Endothelial cell of umbilical vein (primary cell): Measurements from ENCODE around the gene MALAT1. TPM values are rescaled to one million over a fixed set of nuclear protein-coding genes. Genes with fewer than 3 reads are reported as not detected.

Experiments used
- BruUV-seq: library from RNA; stranded (reverse); fragments of 400-500 nt; replicated peaks from 2 replicates; lab custom pipeline; 2021; lab: Mats Ljungman, UMichigan
- CTCF ChIA-PET: fragments of 300-600, 350-600 bp; sonication (Branson Sonifier 250); formaldehyde crosslinking; loops from one replicate; lab custom pipeline; 2021; ENCODE audit warnings: antibody characterized with exemption, inconsistent platforms; lab: Charles Lee
- POLR2A ChIA-PET: fragments of 300-600, 350-600 bp; sonication (Branson Sonifier 250); formaldehyde crosslinking; loops from one replicate; lab custom pipeline; 2021; ENCODE audit warnings: antibody characterized with exemption, inconsistent platforms; lab: Charles Lee
- DNase-seq: peaks from one replicate; pipeline ENCODE4 v3.0.0-alpha.2; 2011; ENCODE audit warnings: low read depth, low spot score
- FAIRE-seq: peaks from 2 replicates; lab custom pipeline; 2011; peaks lifted over from hg19 to GRCh38; lab: Jason Lieb, UNC
- H2AFZ ChIP-seq: 2 replicates; pipeline ENCODE4 v1.6.0; 2012; ENCODE audit warnings: low read depth, low read length, control low read depth, inconsistent platforms
- H3K27ac ChIP-seq: 2 replicates; pipeline ENCODE4 v1.5.1; 2011; ENCODE audit warnings: low read depth, mild to moderate bottlenecking, control low read depth, low read length, moderate library complexity; ENCODE audit not compliant: insufficient read depth
- H3K27me3 ChIP-seq, 2 experiments: 2 replicates each; pipeline versions ENCODE4 v1.6.0 to v1.6.1; 2011; ENCODE audit warnings: low read length in 2 of 2, mixed read lengths in 1 of 2; ENCODE audit not compliant: control insufficient read depth in 2 of 2, insufficient read depth in 2 of 2
- H3K36me3 ChIP-seq, 2 experiments: 2 replicates in 1 of 2; 3 replicates in 1 of 2; pipeline ENCODE4 v1.5.1; 2011; ENCODE audit warnings: low read length in 2 of 2, mild to moderate bottlenecking in 1 of 2, moderate library complexity in 1 of 2; ENCODE audit not compliant: control insufficient read depth in 2 of 2, insufficient read depth in 2 of 2; ENCODE audit errors: extremely low read depth in 1 of 2
- H3K4me1 ChIP-seq: 3 replicates; pipeline ENCODE4 v1.5.1; 2011; ENCODE audit warnings: mild to moderate bottlenecking, low read length; ENCODE audit not compliant: control insufficient read depth, insufficient read depth; ENCODE audit errors: extremely low read depth
- H3K4me2 ChIP-seq: 2 replicates; pipeline ENCODE4 v1.6.1; 2011; ENCODE audit warnings: low read length, control low read depth, mixed read lengths; ENCODE audit not compliant: insufficient read depth
- H3K4me3 ChIP-seq, 3 experiments: fragments of 200-600 bp in 1 of 3; sonication (generic), shearing (Covaris generic) in 1 of 3; replicated peaks in 1 of 3; 2 replicates each; pipeline ENCODE4 v1.5.1; 2011 to 2016; ENCODE audit warnings: control low read depth in 3 of 3, low read length in 3 of 3, mild to moderate bottlenecking in 2 of 3, inconsistent platforms in 1 of 3, low read depth in 1 of 3, moderate library complexity in 1 of 3; ENCODE audit not compliant: insufficient read depth in 1 of 3
- H3K79me2 ChIP-seq: 2 replicates; pipeline ENCODE4 v1.6.0; 2012; ENCODE audit warnings: low read length, inconsistent platforms; ENCODE audit not compliant: control insufficient read depth, insufficient read depth
- H3K9ac ChIP-seq: replicated peaks from 2 replicates; pipeline ENCODE3; 2011; ENCODE audit warnings: low read length, control low read depth; ENCODE audit not compliant: insufficient read depth; ENCODE audit errors: extremely low read depth
- H3K9me1 ChIP-seq: replicated peaks from 3 replicates; pipeline ENCODE4 v1.6.0; 2011; ENCODE audit warnings: mild to moderate bottlenecking, low read length; ENCODE audit not compliant: control insufficient read depth, insufficient read depth; ENCODE audit errors: extremely low read depth
- H3K9me3 ChIP-seq: replicated peaks from 2 replicates; pipeline ENCODE4 v1.5.1; 2012; ENCODE audit warnings: low read length, inconsistent platforms; ENCODE audit not compliant: control insufficient read depth, insufficient read depth
- H4K20me1 ChIP-seq: replicated peaks from 2 replicates; pipeline ENCODE3; 2011; ENCODE audit warnings: mild to moderate bottlenecking, low read length; ENCODE audit not compliant: control insufficient read depth, insufficient read depth; ENCODE audit errors: extremely low read depth
- EZH2 ChIP-seq: IDR thresholded peaks from 2 replicates; pipeline ENCODE4 v1.6.1; 2012; ENCODE audit warnings: borderline replicate concordance, low read depth, mild to moderate bottlenecking, moderate library complexity, low read length, inconsistent platforms; ENCODE audit not compliant: severe bottlenecking
- FOS ChIP-seq: IDR thresholded peaks from 2 replicates; pipeline ENCODE4 v1.6.1; 2011; ENCODE audit warnings: mild to moderate bottlenecking, low read length, moderate library complexity, borderline replicate concordance; ENCODE audit not compliant: insufficient read depth
- GATA2 ChIP-seq: IDR thresholded peaks from 2 replicates; pipeline ENCODE4 v1.7.0; 2011; ENCODE audit warnings: low read depth, mild to moderate bottlenecking, moderate library complexity, mixed read lengths, low read length; ENCODE audit not compliant: insufficient read length, insufficient read depth
- MAX ChIP-seq: IDR thresholded peaks from 2 replicates; pipeline ENCODE4 v1.6.1; 2011; ENCODE audit not compliant: insufficient read depth, insufficient read length
- MYC ChIP-seq: IDR thresholded peaks from one replicate; pipeline ENCODE4 v1.6.1; 2011; ENCODE audit warnings: mild to moderate bottlenecking, low read depth, low read length
- POLR2A ChIP-seq: IDR thresholded peaks from 2 replicates; pipeline ENCODE4 v1.6.1; 2012; ENCODE audit warnings: low read depth, mild to moderate bottlenecking, control low read depth, low read length
- POLR2AphosphoS5 ChIP-seq: IDR thresholded peaks from 2 replicates; pipeline ENCODE4 v1.6.1; 2012; ENCODE audit warnings: low read depth, mild to moderate bottlenecking, control low read depth, low read length, moderate library complexity; ENCODE audit not compliant: insufficient read depth
- dilution Hi-C: fragments of 300-500 bp; cut with MboI; formaldehyde crosslinking; loops from one replicate; pipeline ENCODE4 v1.15.0; 2019; ENCODE audit warnings: low sequenced_read_pairs; ENCODE audit not compliant: extremely low pct_ligation_motif_present
- intact Hi-C: fragments of 100-400 bp; cut with micrococcal nuclease; formaldehyde crosslinking; loops from one replicate; pipeline ENCODE4 v1.10.0; 2022
- polyA plus RNA-seq, 4 experiments: library from polyadenylated mRNA; depleted of rRNA in 3 of 4; stranded (reverse) in 3 of 4; unstranded in 1 of 4; fragments of >200 nt; gene quantifications; 2 replicates each; pipeline versions ENCODE4 v1.2.1 to v1.2.3, GENCODE V29; 2011 to 2012; ENCODE audit warnings: missing spikeins in 1 of 4
- total RNA-seq: library from RNA; stranded (reverse); gene quantifications from 2 replicates; pipeline ENCODE4 v1.2.3, GENCODE V29; 2021

The MALAT1 gene
- total and polyA plus RNA-seq, 2 donors (not counting 3 experiments of a cell fraction or from before 2014, with no cell fraction given) = 491 to 7,529 TPM

- intact Hi-C loops (loop anchor here (1.0 kb wide), 3 partner anchors 10 to 15 kb away; no protein-coding TSS in a partner anchor), dilution Hi-C loops (no loop called here)
- ChIA-PET POLR2A (interaction anchor here (1.0 to 9.4 kb wide), 5 partner anchors 9 to 68 kb away, joined by 5 to 204 read pairs (median 6); partner anchors contain the start of gene MALAT1), CTCF (interaction anchor here (0.6 to 13.9 kb wide), 6 partner anchors 9 to 21 kb away, joined by 3 to 247 read pairs (median 6); no protein-coding TSS in a partner anchor)
- H3K9me1 ChIP-seq = no peaks in the 10 kb centered on the region
- peaks cover 51% of the 10 kb centered on the region for H3K4me1 ChIP-seq
- H3K9me3 ChIP-seq = no peaks in the 10 kb centered on the region
- no peaks in the 10 kb centered on the region for H3K27me3 ChIP-seq
- no peaks in the 10 kb centered on the region for H4K20me1 ChIP-seq
- FAIRE-seq = no peak
- H3K9ac ChIP-seq = peak overlapping the region; percentile 2
- TSS peak; percentile 85 for BruUV-seq
- no peak overlapping the region for H3K4me3 ChIP-seq
- no peak overlapping the region for H2AFZ ChIP-seq
- no peak for DNase-seq
- peak overlapping the region; percentile 40 for H3K4me2 ChIP-seq
- TF ChIP-seq MAX (no peak), POLR2AphosphoS5 (no peak), GATA2 (no peak), EZH2 (no peak), FOS (no peak), POLR2A (no peak), MYC (no peak)
- peak overlapping the region; percentile 68 for H3K27ac ChIP-seq
- no peaks in the 10 kb centered on the region for H3K79me2 ChIP-seq
- no peaks in the 10 kb centered on the region for H3K36me3 ChIP-seq
These were observed 12.0 kb upstream of the MALAT1 start for GRCh38 chr11:65486570-65487466.
